HCT116 (cell line): ENCODE data around the gene SOBP. TPM values are rescaled to one million over a fixed set of nuclear protein-coding genes. Genes with fewer than 3 reads are reported as not detected.

ENCODE experiments used
- ATAC-seq: fragments of 200-7000 bp; cut with Tn5 transposase; 2 replicates; pipeline ENCODE4 v1.9.1; 2020; ENCODE audit warnings: mild to moderate bottlenecking, moderate library complexity
- BruUV-seq: library from RNA; stranded (reverse); fragments of 400-500 nt; replicated peaks from 2 replicates; lab custom pipeline; 2021; lab: Mats Ljungman, UMichigan
- CTCF ChIA-PET: fragments of 300-600 bp; sonication (Branson Sonifier 250); formaldehyde crosslinking; loops from one replicate; lab custom pipeline; 2021; ENCODE audit warnings: antibody characterized with exemption; lab: Charles Lee
- POLR2A ChIA-PET: fragments of 300-600, 350-600 bp; sonication (Branson Sonifier 250); formaldehyde crosslinking; loops from one replicate; lab custom pipeline; 2021; ENCODE audit warnings: antibody characterized with exemption; lab: Charles Lee
- RAD21 ChIA-PET, 2 experiments: fragments of 300-600 bp; sonication (Branson Sonifier 250); formaldehyde crosslinking; loops; one replicate each; lab custom pipeline; 2023; ENCODE audit warnings: low total read pairs in 2 of 2; ENCODE audit not compliant: uncharacterized antibody in 2 of 2, unreplicated experiment in 2 of 2, low non-redundant PET in 1 of 2; lab: Charles Lee
- DNase-seq: peaks from one replicate; pipeline ENCODE4 v3.0.0-alpha.2; 2010; ENCODE audit warnings: low read depth, low spot score
- H2AFZ ChIP-seq: fragments of 200-600 bp; shearing (Covaris generic), sonication (generic); 2 replicates; pipeline ENCODE4 v1.6.1; 2017; ENCODE audit warnings: low read depth, mixed run types, mixed read lengths, antibody characterized with exemption, low read length; ENCODE audit not compliant: poor library complexity, severe bottlenecking
- H3K27ac ChIP-seq: 2 replicates; pipeline ENCODE4 v1.5.1; 2012; ENCODE audit warnings: low read depth, low read length
- H3K27me3 ChIP-seq: fragments of 200-600 bp; sonication (generic); 2 replicates; pipeline ENCODE4 v1.6.1; 2016; ENCODE audit warnings: mixed run types, low read length, mixed read lengths; ENCODE audit not compliant: insufficient read depth
- H3K36me3 ChIP-seq, 2 experiments: fragments of 200-500 bp in 1 of 2; fragments of 200-600 bp in 1 of 2; sonication (Bioruptor generic) in 1 of 2; sonication (generic) in 1 of 2; 2 replicates each; pipeline versions ENCODE4 v1.5.1 to v1.6.1; 2014 to 2016; ENCODE audit warnings: low read length in 2 of 2, inconsistent platforms in 1 of 2, mixed read lengths in 1 of 2, mixed run types in 1 of 2; ENCODE audit not compliant: insufficient read depth in 2 of 2, control insufficient read depth in 1 of 2
- H3K4me1 ChIP-seq, 2 experiments: fragments of 200-600 bp in 1 of 2; sonication (generic) in 1 of 2; 2 replicates each; pipeline versions ENCODE4 v1.5.1 to v1.6.1; 2012 to 2017; ENCODE audit warnings: low read length in 2 of 2, inconsistent platforms in 1 of 2, mild to moderate bottlenecking in 1 of 2, mixed read lengths in 1 of 2, mixed run types in 1 of 2, moderate library complexity in 1 of 2; ENCODE audit not compliant: insufficient read depth in 2 of 2, control insufficient read depth in 1 of 2
- H3K4me2 ChIP-seq: fragments of 200-600 bp; sonication (generic); 2 replicates; pipeline ENCODE4 v1.6.1; 2017; ENCODE audit warnings: mixed run types, low read length, mixed read lengths
- H3K4me3 ChIP-seq, 2 experiments: fragments of 200-600 bp in 1 of 2; sonication (generic) in 1 of 2; replicated peaks in 1 of 2; 2 replicates each; pipeline ENCODE4 v1.5.1; 2011 to 2016; ENCODE audit warnings: low read length in 2 of 2, control low read depth in 1 of 2, low read depth in 1 of 2, mild to moderate bottlenecking in 1 of 2, mixed read lengths in 1 of 2, mixed run types in 1 of 2
- H3K79me2 ChIP-seq: fragments of 200-600 bp; sonication (generic); 2 replicates; pipeline ENCODE4 v1.6.1; 2017; ENCODE audit warnings: mild to moderate bottlenecking, mixed run types, low read length, moderate library complexity, mixed read lengths; ENCODE audit not compliant: insufficient read depth
- H3K9ac ChIP-seq: fragments of 200-600 bp; sonication (generic); 2 replicates; pipeline ENCODE4 v1.6.1; 2016; ENCODE audit warnings: low read length, mixed read lengths
- H3K9me2 ChIP-seq: fragments of 200-600 bp; sonication (generic), shearing (Covaris generic); 2 replicates; pipeline ENCODE4 v1.6.1; 2017; ENCODE audit warnings: mixed run types, mild to moderate bottlenecking, moderate library complexity; ENCODE audit not compliant: insufficient read depth
- H3K9me3 ChIP-seq, 2 experiments: fragments of 200-500 bp in 1 of 2; fragments of 200-600 bp in 1 of 2; sonication (Bioruptor generic) in 1 of 2; sonication (generic) in 1 of 2; 2 replicates each; pipeline ENCODE4 v1.6.1; 2014 to 2017; ENCODE audit warnings: low read length in 2 of 2, mixed read lengths in 2 of 2, inconsistent platforms in 1 of 2, low read depth in 1 of 2, mild to moderate bottlenecking in 1 of 2, mixed run types in 1 of 2, moderate library complexity in 1 of 2; ENCODE audit not compliant: control insufficient read depth in 1 of 2, insufficient read depth in 1 of 2
- H4K20me1 ChIP-seq: fragments of 200-600 bp; sonication (generic), shearing (Covaris generic); 2 replicates; pipeline ENCODE4 v1.6.1; 2017; ENCODE audit warnings: mixed run types, mild to moderate bottlenecking, moderate library complexity; ENCODE audit not compliant: insufficient read depth
- CBX3 ChIP-seq: IDR thresholded peaks from 2 replicates; pipeline ENCODE4 v1.6.1; 2012; ENCODE audit warnings: low read depth
- CEBPB ChIP-seq: IDR thresholded peaks from 2 replicates; pipeline ENCODE4 v1.6.1; 2012; ENCODE audit warnings: low read depth
- ELF1 ChIP-seq: IDR thresholded peaks from 2 replicates; pipeline ENCODE4 v1.6.1; 2012; ENCODE audit warnings: low read depth, borderline replicate concordance
- EZH2phosphoT487 ChIP-seq: fragments of 200-600 bp; IDR thresholded peaks from 2 replicates; pipeline ENCODE4 v1.6.1; 2018; ENCODE audit warnings: antibody characterized with exemption, borderline replicate concordance
- FOSL1 ChIP-seq: IDR thresholded peaks from 2 replicates; pipeline ENCODE4 v1.6.1; 2012; ENCODE audit warnings: low read depth
- SIN3A ChIP-seq: IDR thresholded peaks from 2 replicates; pipeline ENCODE4 v1.6.1; 2012; ENCODE audit warnings: low read depth
- ZNF274 ChIP-seq: fragments of 200-500 bp; sonication (Bioruptor generic); IDR thresholded peaks from 2 replicates; pipeline ENCODE4 v1.6.1; 2014; ENCODE audit warnings: mild to moderate bottlenecking, low read depth, low read length, inconsistent platforms
- intact Hi-C: fragments of 100-400 bp; cut with micrococcal nuclease; formaldehyde crosslinking; loops from 2 replicates; pipeline ENCODE4 v1.10.0; 2022
- total RNA-seq: library from RNA; stranded (reverse); gene quantifications from one replicate; pipeline ENCODE4 v1.2.1, GENCODE V29; 2021; ENCODE audit not compliant: unreplicated experiment
- TF ChIP-seq, protein P1 (sequence below), 3 experiments: fragments of 200-600 bp in 1 of 3; sonication (generic) in 1 of 3; IDR thresholded peaks in 2 of 3; conservative IDR thresholded peaks in 1 of 3; 2 replicates each; pipeline ENCODE4 v1.5.1; 2012 to 2017; ENCODE audit warnings: low read depth in 2 of 3, low read length in 2 of 3, antibody characterized with exemption in 1 of 3, borderline replicate concordance in 1 of 3, control low read depth in 1 of 3, mild to moderate bottlenecking in 1 of 3, mixed read lengths in 1 of 3, mixed run types in 1 of 3, moderate library complexity in 1 of 3; ENCODE audit not compliant: insufficient read depth in 1 of 3
- TF ChIP-seq, protein P2 (sequence below): IDR thresholded peaks from 2 replicates; pipeline ENCODE4 v1.6.1; 2012

SOBP gene
- total RNA-seq, 1 experiment from 2014 or later = 2.6 TPM

GRCh38 chr6:107531868-107532267, 42.0 kb downstream of the SOBP start (continued):
- TF ChIP-seq, protein P1, sequence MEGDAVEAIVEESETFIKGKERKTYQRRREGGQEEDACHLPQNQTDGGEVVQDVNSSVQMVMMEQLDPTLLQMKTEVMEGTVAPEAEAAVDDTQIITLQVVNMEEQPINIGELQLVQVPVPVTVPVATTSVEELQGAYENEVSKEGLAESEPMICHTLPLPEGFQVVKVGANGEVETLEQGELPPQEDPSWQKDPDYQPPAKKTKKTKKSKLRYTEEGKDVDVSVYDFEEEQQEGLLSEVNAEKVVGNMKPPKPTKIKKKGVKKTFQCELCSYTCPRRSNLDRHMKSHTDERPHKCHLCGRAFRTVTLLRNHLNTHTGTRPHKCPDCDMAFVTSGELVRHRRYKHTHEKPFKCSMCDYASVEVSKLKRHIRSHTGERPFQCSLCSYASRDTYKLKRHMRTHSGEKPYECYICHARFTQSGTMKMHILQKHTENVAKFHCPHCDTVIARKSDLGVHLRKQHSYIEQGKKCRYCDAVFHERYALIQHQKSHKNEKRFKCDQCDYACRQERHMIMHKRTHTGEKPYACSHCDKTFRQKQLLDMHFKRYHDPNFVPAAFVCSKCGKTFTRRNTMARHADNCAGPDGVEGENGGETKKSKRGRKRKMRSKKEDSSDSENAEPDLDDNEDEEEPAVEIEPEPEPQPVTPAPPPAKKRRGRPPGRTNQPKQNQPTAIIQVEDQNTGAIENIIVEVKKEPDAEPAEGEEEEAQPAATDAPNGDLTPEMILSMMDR (IDR thresholded peaks at IDR 0.05 in 2 of 3, conservative IDR thresholded peaks at IDR 0.05 in 1 of 3; ENCODE audit: borderline replicate concordance in 1 of 3, insufficient read depth in 1 of 3, low read depth in 2 of 3, low read length in 2 of 3) = no peak

DNA sequence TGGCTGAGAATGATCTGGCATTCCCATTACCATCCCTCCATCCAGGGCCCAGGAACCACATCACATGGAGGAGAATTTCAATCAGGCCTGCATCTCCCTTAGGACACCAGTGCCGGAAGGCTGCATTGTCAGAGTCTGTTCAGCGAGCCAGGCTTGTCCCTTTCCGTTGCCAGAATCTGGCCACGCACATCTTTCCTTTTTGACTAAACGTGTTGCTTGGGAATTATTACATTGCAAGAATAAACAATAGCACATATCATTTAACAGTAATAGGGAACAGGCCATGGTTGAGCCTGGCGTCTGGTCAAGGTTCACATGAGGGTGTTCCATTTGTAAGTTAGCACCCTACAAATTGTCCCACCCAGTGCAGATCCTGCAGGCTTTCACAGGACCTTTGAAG, 42.8 kb downstream of the SOBP start:
- ChIA-PET CTCF (no interaction called here), RAD21 (no interaction called here), POLR2A (no interaction called here)
- Histone ChIP-seq H3K9ac (no peak overlapping the region), H3K36me3 (no peaks in the 10 kb centered on the region), H3K27ac (no peak overlapping the region), H3K9me3 (no peaks in the 10 kb centered on the region), H2AFZ (no peak overlapping the region), H3K27me3 (no peaks in the 10 kb centered on the region), H3K4me3 (no peak overlapping the region), H3K79me2 (no peaks in the 10 kb centered on the region), H3K4me2 (no peak overlapping the region), H3K4me1 (no peaks in the 10 kb centered on the region), H4K20me1 (no peaks in the 10 kb centered on the region), H3K9me2 (0 out of 2 replicates have a peak, but pooled peaks cover 2% of the 10 kb centered on the region)
- no TSS peak for BruUV-seq
- intact Hi-C loops = no loop called here
- TF ChIP-seq, protein P2, sequence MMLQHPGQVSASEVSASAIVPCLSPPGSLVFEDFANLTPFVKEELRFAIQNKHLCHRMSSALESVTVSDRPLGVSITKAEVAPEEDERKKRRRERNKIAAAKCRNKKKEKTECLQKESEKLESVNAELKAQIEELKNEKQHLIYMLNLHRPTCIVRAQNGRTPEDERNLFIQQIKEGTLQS = no peak
- TF ChIP-seq FOSL1 = no peak
- DNase-seq (no peak), ATAC-seq (no peak)

DNA sequence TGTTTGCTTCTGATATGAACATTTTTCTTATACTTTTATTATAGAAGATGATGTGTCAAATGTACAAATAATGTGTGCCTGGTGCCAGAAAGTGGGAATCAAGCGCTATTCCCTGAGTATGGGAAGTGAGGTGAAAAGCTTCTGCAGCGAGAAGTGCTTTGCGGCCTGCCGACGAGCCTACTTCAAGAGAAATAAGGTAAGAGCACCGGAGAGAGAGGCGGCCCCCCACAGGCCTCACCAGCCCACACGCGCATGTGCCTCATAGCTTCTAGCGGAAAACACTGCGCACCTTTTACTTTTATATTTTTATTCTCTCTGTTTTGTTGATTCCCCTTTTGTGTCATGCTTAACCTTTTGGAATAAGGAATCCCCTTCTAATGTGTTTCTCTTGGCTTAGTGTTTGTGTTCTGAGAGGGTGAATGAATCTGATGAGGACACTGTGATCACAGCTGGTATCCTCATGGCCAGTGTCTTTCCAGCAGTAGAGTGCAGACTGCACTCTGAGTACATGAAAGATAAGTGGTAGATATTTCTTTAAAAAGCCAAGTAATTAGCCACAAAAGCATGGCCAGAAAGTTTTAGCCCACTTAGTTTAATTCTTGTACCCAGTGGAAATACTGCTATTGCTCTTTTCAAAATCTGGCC, 43.6 kb downstream of the SOBP start:
- ChIA-PET POLR2A (no interaction called here), CTCF (no interaction called here), RAD21 (no interaction called here)
- no peaks in the 10 kb centered on the region for H3K27me3 ChIP-seq
- no peak overlapping the region for H3K27ac ChIP-seq
- H3K9me2 ChIP-seq = 0 out of 2 replicates have a peak, but pooled peaks cover 2% of the 10 kb centered on the region
- no peaks in the 10 kb centered on the region for H3K36me3 ChIP-seq
- H3K79me2 ChIP-seq = no peaks in the 10 kb centered on the region
- H2AFZ ChIP-seq = no peak overlapping the region
- H3K4me3 ChIP-seq = no peak overlapping the region
- no peaks in the 10 kb centered on the region for H4K20me1 ChIP-seq
- intact Hi-C loops = no loop called here
- no TSS peak for BruUV-seq
- no peaks in the 10 kb centered on the region for H3K4me1 ChIP-seq
- TF ChIP-seq ELF1 (no peak), EZH2phosphoT487 (no peak), SIN3A (no peak), CEBPB (no peak), CBX3 (no peak), ZNF274 (no peak)
- TF ChIP-seq, protein P2 = no peak
- H3K4me2 ChIP-seq = no peak overlapping the region
- H3K9me3 ChIP-seq = no peaks in the 10 kb centered on the region
- DNase-seq (no peak), ATAC-seq (no peak)
- no peak overlapping the region for H3K9ac ChIP-seq
